ENCODE results near the gene MAMLD1. TPM values are rescaled to one million over a fixed set of nuclear protein-coding genes. Genes with fewer than 3 reads are reported as not detected.

Gene MAMLD1
- total RNA-seq, 2 donors from 2014 or later: 3.4 to 5.6 TPM

DNA sequence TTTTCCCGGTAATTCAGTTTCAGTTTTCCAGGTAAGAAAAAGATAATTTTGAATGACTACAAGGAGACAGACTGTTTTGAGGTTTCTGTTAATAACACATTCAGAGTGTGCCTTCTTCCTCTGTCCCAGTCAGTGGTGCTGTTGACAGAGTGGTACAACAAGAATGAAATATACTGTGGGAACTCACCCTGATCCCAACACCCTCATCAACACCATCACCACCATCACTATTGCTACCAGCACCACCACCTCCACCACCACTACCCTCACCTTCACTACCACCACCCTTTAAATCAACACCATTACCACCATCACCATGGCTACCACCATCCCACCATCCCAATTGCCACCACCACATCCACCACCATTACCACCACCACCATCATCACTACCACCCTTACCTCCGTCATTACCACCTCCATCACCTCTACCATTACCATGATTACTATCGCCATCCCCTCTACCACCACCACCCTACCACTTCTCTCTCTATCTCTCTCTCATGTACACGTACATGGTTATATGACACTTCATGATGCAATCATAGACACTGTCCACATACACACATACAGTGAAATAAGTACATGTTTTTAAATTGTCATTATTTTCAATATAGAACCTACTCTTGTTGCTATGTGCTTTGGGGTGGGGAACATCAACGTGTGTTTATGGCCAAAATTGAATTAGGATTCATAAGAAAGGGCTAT lies 91.5 kb downstream of the MAMLD1 start:
- DNase-seq: no peak
- no peaks in the 10 kb centered on the region for H3K36me3 ChIP-seq (replicated peaks in 1 of 2; ENCODE audit: insufficient read depth in 1 of 2, low read depth in 2 of 2)
- H3K27ac ChIP-seq: no peak overlapping the region
- no peak for ATAC-seq
- TF ChIP-seq POLR2A (IDR thresholded peaks at IDR 0.05): no peak
- TF ChIP-seq, protein P1, sequence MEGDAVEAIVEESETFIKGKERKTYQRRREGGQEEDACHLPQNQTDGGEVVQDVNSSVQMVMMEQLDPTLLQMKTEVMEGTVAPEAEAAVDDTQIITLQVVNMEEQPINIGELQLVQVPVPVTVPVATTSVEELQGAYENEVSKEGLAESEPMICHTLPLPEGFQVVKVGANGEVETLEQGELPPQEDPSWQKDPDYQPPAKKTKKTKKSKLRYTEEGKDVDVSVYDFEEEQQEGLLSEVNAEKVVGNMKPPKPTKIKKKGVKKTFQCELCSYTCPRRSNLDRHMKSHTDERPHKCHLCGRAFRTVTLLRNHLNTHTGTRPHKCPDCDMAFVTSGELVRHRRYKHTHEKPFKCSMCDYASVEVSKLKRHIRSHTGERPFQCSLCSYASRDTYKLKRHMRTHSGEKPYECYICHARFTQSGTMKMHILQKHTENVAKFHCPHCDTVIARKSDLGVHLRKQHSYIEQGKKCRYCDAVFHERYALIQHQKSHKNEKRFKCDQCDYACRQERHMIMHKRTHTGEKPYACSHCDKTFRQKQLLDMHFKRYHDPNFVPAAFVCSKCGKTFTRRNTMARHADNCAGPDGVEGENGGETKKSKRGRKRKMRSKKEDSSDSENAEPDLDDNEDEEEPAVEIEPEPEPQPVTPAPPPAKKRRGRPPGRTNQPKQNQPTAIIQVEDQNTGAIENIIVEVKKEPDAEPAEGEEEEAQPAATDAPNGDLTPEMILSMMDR (IDR thresholded peaks at IDR 0.05): no peak
- H3K27me3 ChIP-seq: no peaks in the 10 kb centered on the region
- no peaks in the 10 kb centered on the region for H3K9me3 ChIP-seq
- no peaks in the 10 kb centered on the region for H3K4me1 ChIP-seq
- H3K4me3 ChIP-seq: no peak overlapping the region
- WGBS, 2 donors: 70 to 71% methylated on average over 5 of the region's 5 CpGs
- intact Hi-C loops (cut with DNase I): no loop called here

DNA sequence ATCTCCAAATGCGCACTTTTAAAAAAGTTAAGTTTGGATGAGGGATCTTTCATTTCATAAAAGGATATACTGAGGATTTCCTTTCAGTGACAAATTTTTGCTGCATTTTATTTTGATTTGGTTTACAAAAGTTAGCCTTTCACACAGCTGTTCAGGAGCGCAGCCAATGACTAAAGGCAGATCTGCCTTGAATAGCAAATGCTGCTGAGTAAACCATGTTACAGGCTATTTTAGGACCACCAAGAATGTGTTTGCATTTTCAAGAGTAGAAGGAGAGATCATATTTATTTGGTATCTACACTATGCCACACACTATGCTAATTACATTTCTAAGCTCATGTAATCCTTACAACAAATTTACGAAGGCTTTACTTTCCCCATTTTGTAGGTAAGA lies 92.1 kb downstream of the MAMLD1 start:
- no peaks in the 10 kb centered on the region for H3K4me1 ChIP-seq
- H3K4me3 ChIP-seq: no peak overlapping the region
- ATAC-seq (no peak), DNase-seq (no peak)
- TF ChIP-seq POLR2A (IDR thresholded peaks at IDR 0.05): no peak
- TF ChIP-seq, protein P1 (IDR thresholded peaks at IDR 0.05): no peak
- H3K36me3 ChIP-seq (replicated peaks in 1 of 2; ENCODE audit: insufficient read depth in 1 of 2, low read depth in 2 of 2): no peaks in the 10 kb centered on the region
- no peaks in the 10 kb centered on the region for H3K9me3 ChIP-seq
- H3K27ac ChIP-seq: no peak overlapping the region
- WGBS, 2 donors: 92 to 95% methylated on average over 3 of the region's 3 CpGs
- intact Hi-C loops (cut with DNase I): no loop called here
- H3K27me3 ChIP-seq: no peaks in the 10 kb centered on the region

DNA sequence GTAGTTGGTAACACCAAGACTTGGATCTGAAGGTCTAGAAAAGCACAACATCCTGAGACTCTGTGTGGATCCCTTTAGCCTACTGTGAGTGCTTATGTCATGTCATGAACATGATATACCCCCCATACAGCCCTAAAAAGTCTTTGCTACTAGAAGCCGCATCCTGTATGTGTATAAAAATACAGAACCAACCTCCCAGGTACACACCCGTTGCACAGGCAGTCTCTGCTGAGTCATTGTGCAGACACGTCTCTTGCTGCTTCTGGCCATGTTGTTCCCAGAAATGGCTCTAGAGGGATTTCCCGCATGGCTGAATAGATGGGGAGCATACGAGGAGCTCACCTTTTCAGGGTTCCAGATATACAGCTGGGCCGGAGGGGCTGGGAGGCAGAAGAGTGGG lies 93.3 kb downstream of the MAMLD1 start:
- WGBS, 2 donors: 91 to 94% methylated on average over 5 to 6 of the region's 6 CpGs

DNA sequence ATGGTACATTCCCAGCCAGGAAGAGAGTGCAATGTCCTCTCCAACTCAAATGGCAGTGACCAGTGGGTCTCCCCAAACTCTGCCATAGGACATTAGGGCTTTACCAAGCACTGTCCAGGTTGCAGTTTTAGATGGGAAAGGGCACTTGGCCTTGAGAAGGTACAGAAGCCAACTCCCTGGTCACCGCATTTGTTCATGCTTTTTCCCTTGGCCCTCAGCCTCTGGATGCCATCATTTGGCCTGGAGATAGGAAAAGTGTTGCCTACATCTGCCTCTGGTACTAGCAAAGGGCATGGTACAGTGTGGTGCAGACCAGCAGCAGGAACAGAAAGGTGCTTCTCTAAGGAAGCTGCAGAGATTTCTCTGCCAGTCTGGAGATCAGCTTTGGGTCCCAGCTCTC lies 93.8 kb downstream of the MAMLD1 start:
- TF ChIP-seq, protein P1 (IDR thresholded peaks at IDR 0.05): no peak
- TF ChIP-seq POLR2A (IDR thresholded peaks at IDR 0.05): no peak
- no peaks in the 10 kb centered on the region for H3K27me3 ChIP-seq
- H3K27ac ChIP-seq: no peak overlapping the region
- no peaks in the 10 kb centered on the region for H3K4me1 ChIP-seq
- no peak for ATAC-seq
- DNase-seq: no peak
- intact Hi-C loops (cut with DNase I): no loop called here
- no peak overlapping the region for H3K4me3 ChIP-seq
- H3K36me3 ChIP-seq (replicated peaks in 1 of 2; ENCODE audit: insufficient read depth in 1 of 2, low read depth in 2 of 2): no peaks in the 10 kb centered on the region
- WGBS, 2 donors: 100% methylated on average over 1 of the region's 1 CpG; no CpG with 5 or more reads in 1 of the 2 donors
- H3K9me3 ChIP-seq: no peaks in the 10 kb centered on the region

More for the DNA sequence above, 93.3 kb downstream of the MAMLD1 start:
- Histone ChIP-seq H3K4me3 (no peak overlapping the region), H3K36me3 (replicated peaks in 1 of 2; ENCODE audit: insufficient read depth in 1 of 2, low read depth in 2 of 2) (no peaks in the 10 kb centered on the region), H3K4me1 (no peaks in the 10 kb centered on the region), H3K27me3 (no peaks in the 10 kb centered on the region), H3K27ac (no peak overlapping the region), H3K9me3 (no peaks in the 10 kb centered on the region)
- DNase-seq: no peak
- intact Hi-C loops (cut with DNase I): no loop called here
- ATAC-seq: no peak
- no peak for TF ChIP-seq POLR2A (IDR thresholded peaks at IDR 0.05)
- TF ChIP-seq, protein P1 (IDR thresholded peaks at IDR 0.05): no peak

DNA sequence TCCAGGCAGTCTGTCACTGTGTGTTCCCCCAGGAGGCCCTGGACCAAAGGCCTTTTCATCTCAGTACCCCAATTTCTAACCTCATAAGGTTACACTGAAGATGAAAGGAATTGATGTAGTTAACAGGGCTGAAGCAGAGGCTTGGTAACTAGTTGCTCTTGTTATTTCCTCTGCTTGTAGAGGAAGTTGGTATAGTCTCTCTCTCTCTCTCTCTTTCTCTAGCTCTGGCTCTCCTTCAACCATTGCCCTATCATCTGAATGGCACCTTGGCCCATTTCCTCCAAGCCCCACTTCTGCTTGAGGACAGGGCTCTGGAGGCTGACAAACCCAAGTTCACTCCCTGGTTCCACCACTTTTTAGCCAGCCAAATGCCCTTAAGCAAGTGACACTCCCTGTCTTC lies 96.1 kb downstream of the MAMLD1 start:
- Histone ChIP-seq H3K4me1 (no peaks in the 10 kb centered on the region), H3K27ac (no peak overlapping the region), H3K27me3 (no peaks in the 10 kb centered on the region), H3K4me3 (no peak overlapping the region), H3K36me3 (replicated peaks in 1 of 2; ENCODE audit: insufficient read depth in 1 of 2, low read depth in 2 of 2) (no peaks in the 10 kb centered on the region), H3K9me3 (no peaks in the 10 kb centered on the region)
- DNase-seq (no peak), ATAC-seq (no peak)
- TF ChIP-seq POLR2A (IDR thresholded peaks at IDR 0.05): no peak
- TF ChIP-seq, protein P1 (IDR thresholded peaks at IDR 0.05): no peak
- intact Hi-C loops (cut with DNase I): no loop called here

All from body of pancreas (tissue), 4 donors.